Mammary microvascular endothelial cell (primary cell): ENCODE data around the gene ANXA5. TPM values are rescaled to one million over a fixed set of nuclear protein-coding genes. Genes with fewer than 3 reads are reported as not detected.

Source experiments
- total RNA-seq: library from RNA; depleted of rRNA; stranded (reverse); fragments of >200 nt; gene quantifications from 2 replicates; pipeline ENCODE4 v1.2.3, GENCODE V29; 2015

ANXA5 gene
- total RNA-seq: 735 and 779 TPM in 2 replicates

DNA sequence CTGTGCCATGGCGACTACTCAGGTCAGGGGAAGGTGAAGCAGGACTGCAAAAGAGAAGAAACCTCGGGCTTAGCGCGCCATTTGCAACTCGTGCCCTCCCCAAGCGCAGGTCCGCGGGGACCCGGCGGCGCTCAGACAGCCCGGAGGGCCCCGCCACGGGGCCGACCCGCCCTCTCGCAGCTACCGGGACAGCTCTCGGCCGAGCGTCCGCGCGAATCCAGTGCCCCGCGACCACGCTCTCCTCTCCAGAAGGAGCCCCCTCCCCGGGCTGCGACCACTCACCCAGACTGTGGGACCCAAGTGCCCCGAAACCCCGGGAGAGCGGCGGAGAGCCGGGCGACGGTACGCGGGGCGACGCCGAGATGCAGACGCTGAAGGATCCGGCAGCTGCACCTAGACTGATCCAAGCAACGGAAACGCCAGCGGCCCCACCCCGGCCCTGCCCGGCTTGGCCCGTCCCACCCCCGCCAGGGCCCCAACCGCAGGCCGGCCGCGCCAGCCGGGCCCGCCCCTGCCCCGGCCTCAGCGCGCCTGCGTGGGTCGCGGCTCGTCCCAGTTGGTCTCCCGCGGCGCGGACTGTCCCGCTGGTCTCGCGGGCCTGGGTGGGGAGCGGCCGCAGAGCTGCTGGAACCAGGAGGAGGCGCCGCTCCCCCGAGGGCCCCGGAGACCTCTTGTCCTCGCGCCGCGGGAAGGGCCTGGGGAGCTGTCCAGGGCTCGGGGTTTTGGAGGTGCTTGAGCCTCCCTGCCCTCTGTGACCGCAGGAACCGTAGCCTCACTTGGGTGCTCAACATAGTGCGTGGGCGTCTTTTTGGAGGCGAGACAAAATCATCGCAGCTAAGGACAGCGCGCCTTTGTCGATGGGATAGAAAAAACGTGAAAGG, at the start of gene ANXA5:
ANXA5 (minus strand) TSS at position 400 of the 881 bp plus-strand sequence; CDS start at position 9, 391 bp downstream.

Other genes with a start within 250 kb of the ANXA5 start
- gene SMIM43, start 68.2 kb upstream of the ANXA5 start, total RNA-seq: 0.20 and 0.53 TPM in 2 replicates
- gene EXOSC9, start 104.3 kb upstream of the ANXA5 start, total RNA-seq: 55.1 and 59.9 TPM in 2 replicates
- 103 and 107 TPM in 2 replicates for gene CCNA2, start 126.9 kb upstream of the ANXA5 start, total RNA-seq
- 18.6 and 22.1 TPM in 2 replicates for gene BBS7, start 173.5 kb upstream of the ANXA5 start, total RNA-seq